Parathyroid adenoma (tissue), 2 donors: ENCODE data around the gene RMC1.

Experiments
- H2AFZ ChIP-seq: fragments of 300-600 bp; sonication (generic); one replicate; pipeline ENCODE4 v1.7.0; 2017; ENCODE audit warnings: antibody characterized with exemption, mild to moderate bottlenecking
- H3K27ac ChIP-seq: fragments of 300-600 bp; sonication (generic); one replicate; pipeline ENCODE4 v1.7.0; 2017
- H3K27me3 ChIP-seq: fragments of 300-600 bp; sonication (generic); one replicate; pipeline ENCODE4 v1.7.0; 2017; ENCODE audit warnings: low read length; ENCODE audit not compliant: control insufficient read depth, insufficient read depth
- H3K36me3 ChIP-seq: fragments of 300-600 bp; sonication (generic); one replicate; pipeline ENCODE4 v1.7.0; 2017; ENCODE audit warnings: low read length; ENCODE audit not compliant: control insufficient read depth, insufficient read depth
- H3K4me1 ChIP-seq: fragments of 300-600 bp; sonication (generic); one replicate; pipeline ENCODE4 v1.7.0; 2017; ENCODE audit warnings: control low read depth
- H3K4me2 ChIP-seq: fragments of 300-600 bp; sonication (generic); one replicate; pipeline ENCODE4 v1.7.0; 2017; ENCODE audit warnings: low read length
- H3K4me3 ChIP-seq: fragments of 300-600 bp; sonication (generic); one replicate; pipeline ENCODE4 v1.7.0; 2017; ENCODE audit warnings: low read depth, low read length
- H3K79me2 ChIP-seq: fragments of 300-600 bp; sonication (generic); one replicate; pipeline ENCODE4 v1.7.0; 2017; ENCODE audit warnings: control low read depth
- H3K9ac ChIP-seq: fragments of 300-600 bp; sonication (generic); one replicate; pipeline ENCODE4 v1.7.0; 2017; ENCODE audit warnings: mild to moderate bottlenecking
- H3K9me3 ChIP-seq: fragments of 300-600 bp; sonication (generic); one replicate; pipeline ENCODE4 v1.7.0; 2017; ENCODE audit warnings: low read length; ENCODE audit not compliant: control insufficient read depth
- CTCF ChIP-seq: fragments of 300-600 bp; sonication (generic); IDR thresholded peaks from one replicate; pipeline ENCODE4 v1.7.0; 2017; ENCODE audit warnings: antibody characterized with exemption, mild to moderate bottlenecking
- donor health status: primary hyperparathyroidism.

The RMC1 gene

DNA sequence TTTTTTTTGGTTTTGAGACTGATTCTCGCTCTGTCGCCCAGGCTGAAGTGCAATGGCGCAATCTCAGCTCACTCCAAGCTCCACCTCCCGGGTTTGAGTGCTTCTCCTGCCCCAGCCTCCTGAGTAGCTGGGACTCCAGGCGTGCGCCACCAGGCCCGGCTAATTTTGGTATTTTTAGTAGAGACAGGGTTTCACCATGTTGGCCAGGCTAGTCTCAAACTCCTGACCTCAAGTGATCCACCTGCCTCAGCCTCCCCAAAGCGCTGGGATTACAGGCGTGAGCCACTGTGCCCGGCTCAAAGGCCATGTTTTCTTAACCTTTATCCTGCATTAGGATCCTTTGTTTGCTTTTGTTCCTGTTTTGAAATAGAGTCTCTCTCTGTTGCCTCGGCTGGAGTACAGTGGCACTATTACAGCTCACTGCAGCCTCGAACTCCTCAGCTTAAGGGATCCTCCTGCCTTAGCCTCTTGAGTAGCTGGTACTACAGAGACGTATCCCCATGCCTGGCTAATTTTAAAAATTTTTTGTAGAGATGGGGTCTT is 42.0 kb downstream of the RMC1 start:
- H3K4me3 ChIP-seq, result no peak overlapping the region
- no peaks in the 10 kb centered on the region for H3K79me2 ChIP-seq
- TF ChIP-seq CTCF, result no peak
- H3K9ac ChIP-seq, result no peak overlapping the region
- H2AFZ ChIP-seq, result no peak overlapping the region
- H3K9me3 ChIP-seq, result no peaks in the 10 kb centered on the region
- H3K27ac ChIP-seq, result no peak overlapping the region
- H3K27me3 ChIP-seq, result no peaks in the 10 kb centered on the region
- H3K36me3 ChIP-seq, result no peaks in the 10 kb centered on the region
- peaks cover 5% of the 10 kb centered on the region for H3K4me1 ChIP-seq
- no peak overlapping the region for H3K4me2 ChIP-seq

- no peak overlapping the region for H3K27ac ChIP-seq
- H2AFZ ChIP-seq, result no peak overlapping the region
- H3K9ac ChIP-seq, result no peak overlapping the region
- H3K79me2 ChIP-seq, result no peaks in the 10 kb centered on the region
- H3K4me3 ChIP-seq, result no peak overlapping the region
- no peaks in the 10 kb centered on the region for H3K9me3 ChIP-seq
- no peak overlapping the region for H3K4me2 ChIP-seq
- H3K36me3 ChIP-seq, result no peaks in the 10 kb centered on the region
- no peak for TF ChIP-seq CTCF
- peaks cover 5% of the 10 kb centered on the region for H3K4me1 ChIP-seq
- no peaks in the 10 kb centered on the region for H3K27me3 ChIP-seq
Observed at GRCh38 chr18:23547306-23547705, 44.0 kb downstream of the RMC1 start.

GRCh38 chr18:23547846-23548245 is 44.5 kb downstream of the RMC1 start:
- Histone ChIP-seq H3K79me2 (no peaks in the 10 kb centered on the region), H3K27ac (no peak overlapping the region), H3K4me1 (peaks cover 5% of the 10 kb centered on the region), H3K4me2 (no peak overlapping the region), H3K36me3 (no peaks in the 10 kb centered on the region), H2AFZ (no peak overlapping the region), H3K9ac (no peak overlapping the region), H3K9me3 (no peaks in the 10 kb centered on the region), H3K27me3 (no peaks in the 10 kb centered on the region), H3K4me3 (no peak overlapping the region)
- TF ChIP-seq CTCF, result no peak

DNA sequence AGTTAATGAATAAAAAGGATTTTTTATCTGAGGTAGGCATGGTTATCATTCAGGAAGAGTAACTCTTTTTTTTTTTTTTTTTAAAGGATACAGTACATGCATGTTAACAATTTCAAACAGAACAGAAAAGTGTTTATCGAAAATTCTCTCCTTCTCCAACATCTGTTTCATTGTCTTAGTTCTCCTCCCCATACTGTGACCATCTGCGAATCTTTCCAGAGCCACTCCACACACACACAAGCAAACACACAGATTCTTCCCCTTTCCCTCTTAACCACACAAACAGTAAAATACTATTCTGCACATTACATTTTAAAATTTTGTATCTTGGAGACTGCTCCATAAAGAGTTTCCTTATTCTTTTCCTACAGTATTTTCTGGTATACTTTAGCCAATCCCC is 45.0 kb downstream of the RMC1 start:
- H3K79me2 ChIP-seq, result no peaks in the 10 kb centered on the region
- no peak overlapping the region for H2AFZ ChIP-seq
- no peaks in the 10 kb centered on the region for H3K36me3 ChIP-seq
- no peak overlapping the region for H3K4me2 ChIP-seq
- H3K9ac ChIP-seq, result no peak overlapping the region
- H3K4me3 ChIP-seq, result no peak overlapping the region
- no peaks in the 10 kb centered on the region for H3K27me3 ChIP-seq
- H3K4me1 ChIP-seq, result peaks cover 5% of the 10 kb centered on the region
- H3K27ac ChIP-seq, result no peak overlapping the region
- H3K9me3 ChIP-seq, result no peaks in the 10 kb centered on the region
- TF ChIP-seq CTCF, result no peak

DNA sequence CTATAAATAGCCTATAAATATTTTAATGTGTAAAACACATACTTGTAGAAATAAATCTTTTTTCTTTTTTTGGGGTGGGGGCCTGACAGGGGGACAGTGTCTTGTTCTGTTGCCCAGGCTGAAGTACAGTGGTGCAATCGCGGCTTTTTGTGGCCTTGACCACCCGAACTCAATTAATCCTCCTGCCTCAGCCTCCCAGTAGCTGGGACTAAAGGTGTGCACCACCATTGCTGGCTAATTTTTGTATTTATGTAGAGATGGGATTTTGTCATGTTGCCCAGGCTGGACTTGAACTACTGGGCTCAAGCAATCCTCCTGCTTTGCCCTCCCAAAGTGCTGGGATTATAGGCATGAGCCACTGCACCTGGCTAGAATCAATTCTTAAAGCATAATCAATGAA is 45.4 kb downstream of the RMC1 start:
- H3K27me3 ChIP-seq, result no peaks in the 10 kb centered on the region
- no peak overlapping the region for H3K27ac ChIP-seq
- H3K9me3 ChIP-seq, result no peaks in the 10 kb centered on the region
- no peak for TF ChIP-seq CTCF
- peaks cover 5% of the 10 kb centered on the region for H3K4me1 ChIP-seq
- no peaks in the 10 kb centered on the region for H3K36me3 ChIP-seq
- no peak overlapping the region for H3K9ac ChIP-seq
- H3K4me2 ChIP-seq, result no peak overlapping the region
- H2AFZ ChIP-seq, result no peak overlapping the region
- no peaks in the 10 kb centered on the region for H3K79me2 ChIP-seq
- H3K4me3 ChIP-seq, result no peak overlapping the region
